DND-41 (cell line): ENCODE results near the gene UCN2.

ENCODE experiments used
- ATAC-seq: fragments of 200-7000 bp; cut with Tn5 transposase; 3 replicates; pipeline ENCODE4 v1.9.1; 2021; ENCODE audit warnings: low read depth; ENCODE audit not compliant: insufficient read depth
- DNase-seq: peaks from one replicate; pipeline ENCODE4 v3.0.0-alpha.2; 2020
- H2AFZ ChIP-seq: 2 replicates; pipeline ENCODE4 v1.6.0; 2012; ENCODE audit warnings: low read depth, low read length
- H3K27ac ChIP-seq: 2 replicates; pipeline ENCODE4 v1.5.1; 2012; ENCODE audit warnings: low read length, inconsistent platforms
- H3K27me3 ChIP-seq: fragments of 200-600 bp; sonication (generic); 2 replicates; pipeline ENCODE4 v1.6.0; 2012; ENCODE audit warnings: low read length, mild to moderate bottlenecking, inconsistent platforms; ENCODE audit not compliant: insufficient read depth, poor library complexity
- H3K36me3 ChIP-seq: 2 replicates; pipeline ENCODE4 v1.5.1; 2012; ENCODE audit warnings: low read length, inconsistent platforms; ENCODE audit not compliant: insufficient read depth
- H3K4me1 ChIP-seq: 2 replicates; pipeline ENCODE4 v1.5.1; 2012; ENCODE audit warnings: mild to moderate bottlenecking, low read length; ENCODE audit not compliant: insufficient read depth
- H3K4me2 ChIP-seq: 2 replicates; pipeline ENCODE4 v1.6.0; 2012; ENCODE audit warnings: mild to moderate bottlenecking, moderate library complexity, low read length, inconsistent platforms; ENCODE audit not compliant: insufficient read depth
- H3K4me3 ChIP-seq, 2 experiments: fragments of 200-600 bp in 1 of 2; shearing (Covaris generic) in 1 of 2; 2 replicates each; pipeline ENCODE4 v1.5.1; 2012 to 2016; ENCODE audit warnings: inconsistent platforms in 2 of 2, low read length in 2 of 2, mild to moderate bottlenecking in 2 of 2, low read depth in 1 of 2, moderate library complexity in 1 of 2
- H3K79me2 ChIP-seq: 2 replicates; pipeline ENCODE4 v1.6.0; 2012; ENCODE audit warnings: low read length, inconsistent platforms; ENCODE audit not compliant: insufficient read depth
- H3K9ac ChIP-seq: 2 replicates; pipeline ENCODE4 v1.6.0; 2012; ENCODE audit warnings: low read depth, mild to moderate bottlenecking, inconsistent platforms, low read length, moderate library complexity
- H3K9me3 ChIP-seq: 2 replicates; pipeline ENCODE4 v1.5.1; 2012; ENCODE audit warnings: low read length, moderate library complexity, mild to moderate bottlenecking, inconsistent platforms; ENCODE audit not compliant: insufficient read depth, severe bottlenecking
- H4K20me1 ChIP-seq: 2 replicates; pipeline ENCODE4 v1.6.0; 2012; ENCODE audit warnings: low read length; ENCODE audit not compliant: insufficient read depth
- CTCF ChIP-seq: IDR thresholded peaks from 2 replicates; pipeline ENCODE4 v1.5.1; 2012; ENCODE audit warnings: borderline replicate concordance, low read length, moderate library complexity, mild to moderate bottlenecking; ENCODE audit not compliant: poor library complexity, severe bottlenecking; ENCODE audit errors: extremely low read depth
- EZH2 ChIP-seq: IDR thresholded peaks from 3 replicates; pipeline ENCODE4 v1.6.1; 2012; ENCODE audit warnings: borderline replicate concordance, low read depth, mild to moderate bottlenecking, moderate library complexity, low read length, inconsistent platforms; ENCODE audit not compliant: severe bottlenecking

The UCN2 gene

GRCh38 chr3:48516571-48516970 is 47.0 kb downstream of the UCN2 start:
- TF ChIP-seq CTCF (no peak), EZH2 (no peak)
- no peak overlapping the region for H2AFZ ChIP-seq
- DNase-seq, result peak; percentile 48
- H3K36me3 ChIP-seq, result no peaks in the 10 kb centered on the region
- peaks cover 1% of the 10 kb centered on the region for H3K27me3 ChIP-seq
- H4K20me1 ChIP-seq, result peaks cover 24% of the 10 kb centered on the region
- H3K4me3 ChIP-seq, result no peak overlapping the region
- H3K79me2 ChIP-seq, result no peaks in the 10 kb centered on the region
- peak; percentile 29; the same call in 2 of the 3 replicates for ATAC-seq
- H3K9me3 ChIP-seq, result no peaks in the 10 kb centered on the region
- H3K4me1 ChIP-seq, result peaks cover 13% of the 10 kb centered on the region
- H3K27ac ChIP-seq, result no peak overlapping the region
- no peak overlapping the region for H3K4me2 ChIP-seq
- no peak overlapping the region for H3K9ac ChIP-seq

GRCh38 chr3:48514431-48515227 is 49.0 kb downstream of the UCN2 start:
- Histone ChIP-seq H3K79me2 (no peaks in the 10 kb centered on the region), H3K36me3 (no peaks in the 10 kb centered on the region), H3K27ac (no peak overlapping the region), H3K4me3 (no peak overlapping the region), H2AFZ (no peak overlapping the region), H3K4me2 (no peak overlapping the region), H3K9ac (no peak overlapping the region), H3K27me3 (peaks cover 12% of the 10 kb centered on the region), H3K4me1 (peaks cover 13% of the 10 kb centered on the region), H3K9me3 (no peaks in the 10 kb centered on the region), H4K20me1 (peaks cover 13% of the 10 kb centered on the region)
- peak; percentile 82 for DNase-seq
- TF ChIP-seq CTCF (no peak), EZH2 (no peak)
- peak; percentile 94 for ATAC-seq
